Measurements from ENCODE around the gene ATP13A3. TPM values are rescaled to one million over a fixed set of nuclear protein-coding genes. Genes with fewer than 3 reads are reported as not detected.
A peak's percentile ranks its signal among the peaks of the same experiment; 100 is the strongest.

ATP13A3 gene
- total and polyA plus RNA-seq, 9 of the 15 experiments (the other 6 are each of a cell fraction or from before 2014, with no cell fraction given), result 16.6 to 135 (median 86.6) TPM

DNA sequence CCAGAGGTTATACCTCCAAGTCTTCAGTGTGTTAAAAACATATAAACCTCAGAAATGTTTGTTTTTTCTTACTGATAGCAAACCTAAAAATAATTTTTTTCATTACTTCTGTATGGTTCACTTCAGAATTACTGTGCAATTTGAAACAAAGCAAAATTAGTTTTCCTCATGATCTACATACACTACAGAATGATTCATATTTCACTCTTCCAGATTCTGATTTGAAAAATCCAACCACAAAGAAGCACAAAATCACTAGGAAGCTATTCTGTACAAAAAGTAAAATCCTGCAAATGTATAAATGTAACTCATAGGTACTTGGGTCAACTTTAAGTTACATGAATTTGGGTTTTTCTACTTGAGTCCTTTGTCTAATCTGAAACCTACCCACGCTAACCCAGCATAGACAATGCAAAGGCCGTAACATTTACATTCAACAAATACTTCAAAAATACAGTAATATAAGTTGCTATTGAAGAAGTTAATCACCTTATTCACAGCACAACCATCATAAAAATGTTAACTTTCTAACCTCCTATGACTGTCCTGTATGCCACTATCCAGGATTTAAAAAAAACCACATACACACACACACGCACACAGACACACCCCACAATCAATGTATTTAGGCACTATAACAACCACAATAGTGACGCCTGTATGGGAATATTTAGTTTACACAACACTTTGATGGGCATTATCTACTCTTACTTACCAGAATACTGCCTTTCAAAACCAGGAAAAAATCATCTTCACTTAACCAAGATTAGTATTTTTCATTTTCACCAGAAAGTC, 11.5 kb downstream of the ATP13A3 start:
- no peak overlapping the region for H3K27ac ChIP-seq (ENCODE audit: extremely low read depth, low read depth, low read length)
- ChIA-PET POLR2A (interaction anchor here (1.7 kb wide), 1 partner anchor 9 kb away, joined by 7 read pairs; no protein-coding TSS in a partner anchor), CTCF (ENCODE audit: low intra/inter-chr PET ratio) (interaction anchor here (0.7 kb wide), 1 partner anchor 119 kb away, joined by 3 read pairs; no protein-coding TSS in a partner anchor)
- FAIRE-seq (no peak), DNase-seq (ENCODE audit: extremely low read depth in 1 of 4, low spot score in 3 of 4) (no peak), ATAC-seq (no peak)
- WGBS (ENCODE audit: insufficient coverage, low coverage, missing lambda C conversion rate), result 91% methylated on average over 4 of the region's 4 CpGs
- TF ChIP-seq KAT2B (IDR thresholded peaks at IDR 0.05; ENCODE audit: low read depth, low read length) (no peak), MAZ (CRISPR knock-in tag; conservative IDR thresholded peaks at IDR 0.05 in 1 of 2, IDR thresholded peaks at IDR 0.05 in 1 of 2) (0 out of 4 replicates have a peak, but pooled peaks of 1 of the 2 experiments have one; percentile 22), RBFOX2 (IDR thresholded peaks at IDR 0.05; ENCODE audit: low read depth, low read length) (peak; percentile 25; the same call in 1 of the 2 replicates), FUS (optimal IDR thresholded peaks at IDR 0.05; ENCODE audit: low read depth, low read length) (no peak)
- TF ChIP-seq, protein P1, sequence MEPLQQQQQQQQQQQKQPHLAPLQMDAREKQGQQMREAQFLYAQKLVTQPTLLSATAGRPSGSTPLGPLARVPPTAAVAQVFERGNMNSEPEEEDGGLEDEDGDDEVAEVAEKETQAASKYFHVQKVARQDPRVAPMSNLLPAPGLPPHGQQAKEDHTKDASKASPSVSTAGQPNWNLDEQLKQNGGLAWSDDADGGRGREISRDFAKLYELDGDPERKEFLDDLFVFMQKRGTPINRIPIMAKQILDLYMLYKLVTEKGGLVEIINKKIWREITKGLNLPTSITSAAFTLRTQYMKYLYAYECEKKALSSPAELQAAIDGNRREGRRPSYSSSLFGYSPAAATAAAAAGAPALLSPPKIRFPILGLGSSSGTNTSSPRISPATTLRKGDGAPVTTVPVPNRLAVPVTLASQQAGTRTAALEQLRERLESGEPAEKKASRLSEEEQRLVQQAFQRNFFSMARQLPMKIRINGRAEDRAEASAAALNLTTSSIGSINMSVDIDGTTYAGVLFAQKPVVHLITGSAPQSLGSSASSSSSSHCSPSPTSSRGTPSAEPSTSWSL (CRISPR knock-in tag; IDR thresholded peaks at IDR 0.05; ENCODE audit: borderline replicate concordance), result no peak
- no TSS peak for BruUV-seq (replicated peaks)
- no peak overlapping the region for H2AFZ ChIP-seq (ENCODE audit: low read depth, low read length)
- H3K4me1 ChIP-seq (replicated peaks in 1 of 2; ENCODE audit: control insufficient read depth in 2 of 2, insufficient read depth in 2 of 2, low read length in 2 of 2), result peaks cover 0 to 25% of the 10 kb centered on the region in 2 experiments; a peak in 4 of 5 replicates
- H3K27me3 ChIP-seq (ENCODE audit: control insufficient read depth in 2 of 2, insufficient read depth in 2 of 2, low read length in 2 of 2), result no peaks in the 10 kb centered on the region
- H3K4me3 ChIP-seq, result no peak overlapping the region
- no peak overlapping the region for H3K4me2 ChIP-seq (ENCODE audit: insufficient read depth, low read length)
- peaks cover 36% of the 10 kb centered on the region; the same call in 2 of the 3 replicates for H3K36me3 ChIP-seq (ENCODE audit: control insufficient read depth, insufficient read depth, low read length)
- H3K9me1 ChIP-seq (ENCODE audit: control insufficient read depth, insufficient read depth, low read length), result no peaks in the 10 kb centered on the region
- peaks cover 98% of the 10 kb centered on the region for H3K79me2 ChIP-seq (ENCODE audit: control insufficient read depth, insufficient read depth, low read length)
- intact Hi-C loops (cut with micrococcal nuclease), result no loop called here
- no peaks in the 10 kb centered on the region for H3K9me3 ChIP-seq (replicated peaks; ENCODE audit: control insufficient read depth, insufficient read depth, low read depth, low read length)
- in situ Hi-C loops (cut with MboI), result no loop called here
- no peak overlapping the region for H3K9ac ChIP-seq (ENCODE audit: insufficient read depth in 1 of 2, low read depth in 2 of 2, low read length in 2 of 2)
- H4K20me1 ChIP-seq (replicated peaks; ENCODE audit: control insufficient read depth, insufficient read depth, low read length), result peaks cover 34% of the 10 kb centered on the region; the same call in 1 of the 2 replicates
